Vagina (tissue), 2 donors: ENCODE measurements around the gene CRYGB.

Experiments used
- POLR2A ChIP-seq, 2 donors: fragments of 450-650 bp; IDR thresholded peaks; one replicate each; pipeline ENCODE4 v1.6.1; 2017; ENCODE audit warnings: antibody characterized with exemption in 2 of 2, mild to moderate bottlenecking in 2 of 2, moderate library complexity in 2 of 2
- POLR2AphosphoS5 ChIP-seq, 2 donors: sonication (generic); formaldehyde crosslinking; IDR thresholded peaks; one replicate each; pipeline ENCODE4 v1.9.0; 2017; ENCODE audit warnings: antibody characterized with exemption in 2 of 2, mild to moderate bottlenecking in 2 of 2, low read depth in 1 of 2; ENCODE audit not compliant: insufficient read depth in 1 of 2
- TF ChIP-seq, protein P1 (sequence below), 3 experiments: fragments of 450-650 bp in 2 of 3; fragments of 200-600 bp in 1 of 3; sonication (generic) in 1 of 3; IDR thresholded peaks; one replicate each; pipeline ENCODE4 v1.5.1; 2017 to 2019; ENCODE audit warnings: antibody characterized with exemption in 3 of 3, mild to moderate bottlenecking in 2 of 3, moderate library complexity in 2 of 3

GRCh38 chr2:208148803-208149202 lies 2.8 kb upstream of the CRYGB start:
- TF ChIP-seq POLR2A (IDR thresholded peaks at IDR 0.05), result no peak
- TF ChIP-seq, protein P1, sequence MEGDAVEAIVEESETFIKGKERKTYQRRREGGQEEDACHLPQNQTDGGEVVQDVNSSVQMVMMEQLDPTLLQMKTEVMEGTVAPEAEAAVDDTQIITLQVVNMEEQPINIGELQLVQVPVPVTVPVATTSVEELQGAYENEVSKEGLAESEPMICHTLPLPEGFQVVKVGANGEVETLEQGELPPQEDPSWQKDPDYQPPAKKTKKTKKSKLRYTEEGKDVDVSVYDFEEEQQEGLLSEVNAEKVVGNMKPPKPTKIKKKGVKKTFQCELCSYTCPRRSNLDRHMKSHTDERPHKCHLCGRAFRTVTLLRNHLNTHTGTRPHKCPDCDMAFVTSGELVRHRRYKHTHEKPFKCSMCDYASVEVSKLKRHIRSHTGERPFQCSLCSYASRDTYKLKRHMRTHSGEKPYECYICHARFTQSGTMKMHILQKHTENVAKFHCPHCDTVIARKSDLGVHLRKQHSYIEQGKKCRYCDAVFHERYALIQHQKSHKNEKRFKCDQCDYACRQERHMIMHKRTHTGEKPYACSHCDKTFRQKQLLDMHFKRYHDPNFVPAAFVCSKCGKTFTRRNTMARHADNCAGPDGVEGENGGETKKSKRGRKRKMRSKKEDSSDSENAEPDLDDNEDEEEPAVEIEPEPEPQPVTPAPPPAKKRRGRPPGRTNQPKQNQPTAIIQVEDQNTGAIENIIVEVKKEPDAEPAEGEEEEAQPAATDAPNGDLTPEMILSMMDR (IDR thresholded peaks at IDR 0.05), result no peak
- TF ChIP-seq POLR2AphosphoS5 (IDR thresholded peaks at IDR 0.05; ENCODE audit: insufficient read depth in 1 of 2, low read depth in 1 of 2), result no peak
